T1000 (cell line): ENCODE results near the gene KLHL29.

Experiments
- DNase-seq: peaks from one replicate; lab custom pipeline; 2025; ENCODE audit warnings: mixed read lengths; lab: John Stamatoyannopoulos, UW

The KLHL29 gene

GRCh38 chr2:23696752-23697045 lies 311.7 kb downstream of the KLHL29 start:
- DNase-seq: no peak

DNA sequence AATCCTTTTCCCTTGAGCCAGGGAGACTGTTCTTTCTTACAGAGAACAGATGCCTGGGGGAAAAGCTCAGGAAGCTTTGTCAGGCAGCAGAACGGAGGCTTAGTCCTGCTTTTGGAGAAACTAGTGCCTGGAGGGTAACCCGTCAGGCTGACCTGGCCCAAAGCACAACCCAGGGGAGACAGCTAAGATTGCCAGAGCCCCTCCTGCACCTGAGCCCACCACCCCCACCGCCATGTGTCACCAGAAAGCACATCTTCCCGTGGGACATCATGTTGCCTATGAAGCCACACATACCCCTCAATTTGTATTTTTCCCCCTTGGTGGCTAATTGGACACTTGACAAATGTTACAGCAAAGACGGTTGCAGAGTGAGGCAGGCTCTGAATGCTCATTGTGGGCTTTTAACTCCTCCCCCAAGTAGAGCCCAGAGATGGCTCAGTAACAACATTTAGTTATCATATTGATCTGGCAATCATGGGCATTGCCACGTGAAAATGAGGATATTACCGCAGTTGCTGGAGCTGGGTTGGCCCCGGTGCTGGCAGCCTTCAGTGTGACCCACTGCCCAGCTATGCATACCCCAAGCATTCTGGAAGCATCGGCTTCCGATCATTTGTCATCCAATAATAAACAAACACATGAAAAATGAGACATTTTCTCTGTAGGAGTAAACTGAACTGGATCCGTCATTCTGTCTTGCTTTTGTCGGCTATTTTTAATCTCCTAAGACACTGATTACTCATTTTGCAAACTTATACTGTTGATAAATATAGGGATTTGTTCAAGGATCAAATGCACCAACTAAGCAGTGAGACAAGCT lies 312.5 kb downstream of the KLHL29 start:
- peak; percentile 47 for DNase-seq

- DNase-seq: no peak
Observed at GRCh38 chr2:23698116-23698693, 313.2 kb downstream of the KLHL29 start.

GRCh38 chr2:23698721-23699579 lies 314.0 kb downstream of the KLHL29 start:
- no peak for DNase-seq

DNA sequence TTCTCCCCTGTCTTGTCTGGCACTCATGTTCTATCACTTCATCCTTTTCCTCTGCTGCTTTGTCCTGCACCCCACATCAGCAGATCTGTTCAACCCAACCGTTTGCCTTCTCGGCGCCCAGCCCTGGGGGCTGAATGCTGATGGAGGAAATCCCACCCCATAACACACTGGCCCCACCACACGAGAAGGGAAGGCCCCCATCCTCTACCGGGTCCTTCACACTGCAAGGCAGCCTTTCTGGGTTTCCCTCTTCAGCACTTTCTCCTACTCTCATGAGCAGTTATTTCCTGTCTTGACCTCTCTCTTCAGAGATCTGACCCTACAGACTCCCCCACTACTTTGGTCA lies 314.6 kb downstream of the KLHL29 start:
- DNase-seq: no peak

GRCh38 chr2:23700627-23701026 lies 315.6 kb downstream of the KLHL29 start:
- DNase-seq: no peak

DNA sequence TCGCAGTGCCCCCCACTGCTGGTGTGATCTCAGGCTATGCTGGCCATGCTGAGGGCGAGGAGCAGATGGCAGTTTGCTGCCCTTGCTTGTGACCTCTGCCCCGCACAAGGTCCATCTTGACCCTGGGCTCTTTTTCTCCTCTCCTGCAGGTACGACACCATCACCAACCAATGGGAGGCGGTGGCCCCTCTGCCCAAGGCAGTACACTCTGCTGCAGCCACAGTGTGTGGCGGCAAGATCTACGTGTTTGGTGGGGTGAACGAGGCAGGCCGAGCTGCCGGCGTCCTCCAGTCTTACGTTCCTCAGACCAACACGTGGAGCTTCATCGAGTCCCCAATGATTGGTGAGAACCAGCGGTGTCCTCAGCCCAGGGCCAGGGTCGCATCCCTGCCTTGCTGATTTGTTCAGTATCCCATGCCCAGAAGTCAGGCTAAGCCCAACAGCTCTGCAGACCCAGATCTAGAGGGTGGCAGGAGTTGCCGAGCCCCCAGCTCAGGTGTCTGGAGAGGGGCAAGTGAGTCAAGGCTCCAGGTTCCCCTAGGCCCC lies 318.1 kb downstream of the KLHL29 start:
- no peak for DNase-seq

- no peak for DNase-seq
Observed at GRCh38 chr2:23703583-23704385, 318.8 kb downstream of the KLHL29 start.

DNA sequence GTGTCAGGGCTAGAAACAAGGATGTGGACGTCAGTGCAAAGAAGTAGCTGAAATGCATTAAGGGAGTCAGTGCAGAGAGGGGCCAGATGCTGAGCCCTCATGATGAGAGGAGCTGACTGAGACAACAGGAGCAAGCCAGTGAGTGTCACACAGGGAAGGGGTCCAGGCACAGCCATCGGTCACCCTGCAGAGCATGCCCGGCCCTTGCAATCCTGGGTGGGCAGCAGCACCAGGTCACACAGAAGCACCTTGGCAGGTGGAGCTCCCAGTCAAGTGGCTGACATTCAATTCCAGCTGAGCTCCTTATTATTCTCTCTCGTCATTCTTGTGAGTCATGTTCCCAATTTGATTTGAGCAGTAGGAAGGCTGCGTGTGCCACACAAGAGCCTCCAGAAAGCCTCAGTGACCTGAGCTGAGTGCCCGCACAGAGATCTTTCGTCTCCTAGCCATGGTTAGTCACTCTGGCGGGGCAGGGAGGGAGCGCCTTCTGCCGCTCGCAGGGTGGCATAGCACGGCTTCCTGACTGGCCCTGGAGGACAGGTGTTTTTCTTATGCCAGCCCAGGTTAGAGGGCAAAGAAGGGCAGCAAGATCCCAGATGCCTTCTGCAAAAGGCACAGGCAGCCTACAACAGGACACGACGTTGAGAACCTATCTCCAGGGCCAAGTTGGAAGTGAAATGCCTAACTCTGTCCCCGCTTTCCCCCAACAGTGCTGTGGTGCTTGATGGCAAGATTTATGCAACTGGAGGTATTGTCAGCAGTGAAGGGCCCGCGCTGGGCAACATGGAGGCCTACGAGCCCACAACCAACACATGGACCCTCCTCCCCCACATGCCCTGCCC lies 321.0 kb downstream of the KLHL29 start:
- no peak for DNase-seq

GRCh38 chr2:23706613-23707078 lies 321.7 kb downstream of the KLHL29 start:
- no peak for DNase-seq

DNA sequence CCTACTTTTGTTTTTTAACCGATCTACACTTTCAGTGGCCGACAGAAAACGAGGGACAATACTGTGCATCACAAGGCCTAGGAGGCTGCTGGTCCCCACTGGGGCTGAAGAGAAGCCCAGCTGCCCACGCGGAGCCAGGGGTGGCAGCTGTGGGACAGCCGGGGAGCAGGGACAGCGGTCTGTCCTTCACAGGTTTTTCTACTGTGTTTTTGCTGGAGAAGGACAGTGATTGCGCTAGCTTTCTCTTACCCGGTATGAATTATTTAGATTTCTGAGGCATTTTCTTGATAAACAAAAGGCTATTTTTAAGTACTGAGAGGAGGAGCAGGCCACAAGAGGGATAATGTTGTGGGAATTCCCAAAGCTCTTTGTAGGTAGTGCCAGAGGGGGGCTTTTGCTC lies 322.1 kb downstream of the KLHL29 start:
- DNase-seq: no peak

- DNase-seq: no peak
Observed at GRCh38 chr2:23708771-23709170, 323.8 kb downstream of the KLHL29 start.

DNA sequence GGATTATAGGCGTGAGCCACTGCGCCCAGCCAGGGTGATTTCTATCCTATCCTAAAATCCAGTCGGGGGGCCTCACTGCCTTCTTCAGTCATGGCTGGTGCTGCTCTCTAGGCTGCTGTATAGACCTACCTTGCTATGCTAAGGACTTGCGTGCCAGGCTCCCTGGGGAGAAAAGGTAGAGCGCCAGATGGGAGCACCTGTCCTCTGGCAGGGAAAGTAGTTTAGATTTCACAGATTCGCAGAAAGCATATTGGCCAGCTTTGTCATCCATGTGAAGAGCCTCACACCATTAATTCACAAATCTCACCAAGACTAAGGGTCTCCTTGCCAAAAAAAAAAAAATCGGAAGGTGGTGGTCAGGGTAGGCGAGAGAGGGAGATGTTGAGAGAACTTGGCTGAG lies 324.3 kb downstream of the KLHL29 start:
- DNase-seq: no peak

DNA sequence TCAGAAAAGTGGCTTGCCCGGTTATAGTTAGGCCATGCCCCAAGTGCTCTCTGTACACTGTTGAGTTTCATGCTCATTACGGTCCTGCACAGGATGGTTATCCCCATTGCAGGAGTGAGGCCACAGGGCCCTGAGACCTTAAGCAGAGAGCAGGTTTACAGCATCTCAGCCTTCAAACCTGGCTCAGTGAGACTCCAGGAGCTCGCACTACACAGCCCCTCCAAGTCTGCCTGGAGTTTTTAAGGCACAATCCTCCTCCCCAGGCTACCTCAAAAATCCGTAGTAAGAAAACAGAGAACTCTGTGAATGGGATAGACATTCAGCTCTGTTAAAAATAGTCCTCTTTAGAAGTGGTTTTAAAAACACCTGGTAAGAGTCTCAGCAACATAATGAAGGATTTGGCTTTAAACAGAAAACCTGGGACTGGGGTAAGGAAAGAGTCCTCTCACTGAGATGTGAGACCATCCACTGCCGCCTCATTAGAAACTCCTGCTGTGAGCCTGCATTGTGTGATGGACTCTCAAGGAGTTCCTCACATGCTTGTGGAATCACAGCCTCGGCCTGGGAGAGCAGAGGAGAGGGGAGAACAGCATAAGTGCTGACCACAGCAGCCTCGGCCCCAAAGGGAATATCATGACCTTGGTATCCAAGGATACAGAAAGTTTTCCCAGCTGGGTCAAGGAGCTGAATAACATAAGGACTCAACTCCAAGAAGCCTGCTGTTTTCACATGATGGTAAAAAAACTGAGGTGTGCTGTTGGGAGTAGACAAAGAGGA lies 327.2 kb downstream of the KLHL29 start:
- no peak for DNase-seq

DNA sequence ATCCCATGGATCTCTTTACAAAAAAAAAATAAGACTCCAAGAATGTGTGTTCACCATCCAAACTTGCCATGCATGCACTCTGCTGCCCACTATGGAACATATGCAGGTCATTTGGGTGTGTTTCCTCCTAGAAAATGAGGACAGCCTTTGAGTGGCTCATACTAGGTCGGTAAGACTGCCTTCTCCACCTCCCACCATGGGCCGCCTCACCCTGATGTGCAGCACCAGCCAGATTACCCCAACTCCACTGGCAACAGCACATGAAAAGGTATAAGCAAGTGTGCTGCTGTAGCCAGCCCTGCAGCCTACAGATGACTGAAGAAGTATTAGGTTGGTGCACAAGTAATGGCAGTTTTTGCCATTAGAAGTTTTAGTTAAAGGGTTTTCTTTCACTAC lies 327.8 kb downstream of the KLHL29 start:
- DNase-seq: no peak

DNA sequence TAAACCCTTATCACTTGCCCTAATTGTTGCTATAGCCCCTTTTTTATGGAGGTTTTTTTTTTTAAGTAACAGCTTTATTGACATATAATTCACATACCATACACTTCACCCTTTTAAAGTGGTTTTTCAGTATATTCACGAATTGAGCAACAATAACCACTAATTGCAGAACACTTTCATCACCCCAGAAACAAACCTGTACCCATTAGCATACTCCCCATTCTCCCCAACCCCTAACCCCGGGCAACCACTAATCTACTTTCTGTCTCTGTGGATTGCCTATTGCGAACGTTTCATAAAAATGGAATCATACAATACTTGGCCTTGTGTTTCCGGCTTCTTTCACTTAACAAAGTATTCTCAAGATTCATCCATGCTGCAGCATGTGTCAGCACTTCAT lies 328.4 kb downstream of the KLHL29 start:
- DNase-seq: no peak

DNA sequence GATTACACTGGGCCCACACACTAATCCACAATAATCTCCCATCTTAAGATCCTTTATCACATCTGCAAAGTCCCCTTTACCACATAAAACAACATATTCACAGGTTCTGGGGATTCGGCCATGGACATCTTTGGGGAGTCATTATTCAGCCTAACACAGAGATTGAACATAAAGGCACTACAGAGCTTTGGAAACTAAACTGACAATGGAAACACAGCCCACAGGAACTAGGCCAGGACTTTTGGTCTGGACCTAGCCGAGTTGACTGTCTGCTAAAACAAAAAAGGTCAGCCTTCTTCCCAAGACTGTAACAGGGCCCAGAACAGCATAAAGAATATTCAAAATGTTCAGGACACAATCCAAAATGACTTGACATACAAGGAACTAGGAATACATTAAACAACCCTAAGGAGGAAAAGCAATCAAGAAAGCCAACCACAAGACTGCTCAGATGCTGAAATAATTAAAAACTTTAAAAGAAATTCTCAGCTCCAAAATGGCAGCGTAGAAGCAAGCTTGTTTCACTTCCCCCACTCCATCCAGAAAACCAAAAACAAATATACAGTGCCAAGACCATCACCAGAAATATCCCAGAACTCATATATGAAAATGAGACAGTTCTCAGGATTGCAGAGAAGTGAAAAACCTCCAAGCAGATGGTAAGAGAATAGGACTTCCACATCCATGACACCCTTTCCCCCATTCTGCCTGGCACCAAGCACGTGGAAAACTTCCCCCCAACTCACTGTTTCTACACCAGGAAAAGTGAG lies 334.1 kb downstream of the KLHL29 start:
- no peak for DNase-seq

GRCh38 chr2:23719716-23720115 lies 334.7 kb downstream of the KLHL29 start:
- DNase-seq: no peak

- no peak for DNase-seq
Observed at GRCh38 chr2:23720705-23721453, 335.9 kb downstream of the KLHL29 start.
